Stimulated activated CD4-positive, alpha-beta T cell treated with anti-CD3 and anti-CD28 coated beads, Interleukin-12 subunit alpha, Interleukin-12 subunit beta, amount 100 ng/mL, for 4 hours (primary cell): ENCODE measurements around the gene PANX2.

Experiments used
- DNase-seq: peaks from one replicate; pipeline ENCODE4 v3.0.0-alpha.2; 2020

The PANX2 gene

GRCh38 chr22:50216684-50217520 is 46.4 kb downstream of the PANX2 start:
- no peak for DNase-seq

GRCh38 chr22:50217543-50218152 is 47.1 kb downstream of the PANX2 start:
- no peak for DNase-seq

- no peak for DNase-seq
These were observed 47.8 kb downstream of the PANX2 start for GRCh38 chr22:50218153-50218995.

- DNase-seq: no peak
These were observed 48.6 kb downstream of the PANX2 start for GRCh38 chr22:50218996-50219727.

GRCh38 chr22:50219800-50220602 is 49.5 kb downstream of the PANX2 start:
- DNase-seq: no peak

- DNase-seq: no peak
These were observed 50.3 kb downstream of the PANX2 start for GRCh38 chr22:50220603-50221409.

GRCh38 chr22:50221410-50222300 is 51.1 kb downstream of the PANX2 start:
- DNase-seq: no peak

- no peak for DNase-seq
These were observed 52.0 kb downstream of the PANX2 start for GRCh38 chr22:50222508-50222907.

- no peak for DNase-seq
These were observed 53.5 kb downstream of the PANX2 start for GRCh38 chr22:50224071-50224470.

GRCh38 chr22:50225200-50225969 is 54.9 kb downstream of the PANX2 start:
- no peak for DNase-seq

GRCh38 chr22:50226063-50226874 is 55.7 kb downstream of the PANX2 start:
- no peak for DNase-seq

GRCh38 chr22:50226875-50227165 is 56.3 kb downstream of the PANX2 start:
- no peak for DNase-seq

GRCh38 chr22:50227579-50228215 is 57.2 kb downstream of the PANX2 start:
- DNase-seq: no peak

GRCh38 chr22:50228366-50228765 is 57.8 kb downstream of the PANX2 start:
- no peak for DNase-seq

- DNase-seq: no peak
These were observed 58.8 kb downstream of the PANX2 start for GRCh38 chr22:50229370-50229769.
